ENCODE measurements around the gene SLC25A30.

Gene SLC25A30

DNA sequence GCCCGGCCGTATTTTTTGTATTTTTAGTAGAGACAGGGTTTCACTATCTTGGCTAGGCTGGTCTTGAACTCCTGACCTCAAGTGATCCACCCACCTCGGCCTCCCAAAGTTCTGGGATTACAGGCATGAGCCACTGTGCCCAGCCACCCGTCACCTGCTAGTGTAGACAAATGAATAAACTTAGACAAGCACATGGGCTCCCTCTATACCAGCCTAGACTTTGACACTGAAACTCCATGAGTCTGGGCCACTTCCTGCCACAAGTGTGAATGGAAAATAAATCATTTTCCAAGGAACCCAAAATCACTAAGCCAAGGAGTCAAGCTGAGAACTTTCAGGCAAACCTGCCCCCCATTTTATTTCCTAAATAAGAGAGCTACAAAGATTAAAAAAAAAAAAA is 50.2 kb downstream of the SLC25A30 start:
- Histone ChIP-seq H4K20me1 (ENCODE audit: insufficient read depth, low read length) (no peaks in the 10 kb centered on the region), H3K4me2 (ENCODE audit: low read depth, low read length) (no peak overlapping the region), H3K9me3 (replicated peaks; ENCODE audit: insufficient read depth, low read length) (no peaks in the 10 kb centered on the region), H3K36me3 (replicated peaks; ENCODE audit: insufficient read depth, low read length) (no peaks in the 10 kb centered on the region), H3K27me3 (replicated peaks; ENCODE audit: insufficient read depth, low read length) (no peaks in the 10 kb centered on the region), H3K79me2 (ENCODE audit: low read length) (no peaks in the 10 kb centered on the region), H3K9me2 (replicated peaks; ENCODE audit: insufficient read depth, low read length) (no peaks in the 10 kb centered on the region), H3K4me1 (ENCODE audit: low read length) (no peaks in the 10 kb centered on the region), H2AFZ (ENCODE audit: low read length) (no peak overlapping the region), H3K27ac (ENCODE audit: low read length) (peak overlapping the region; percentile 42; the same call in 1 of the 2 replicates), H3K9ac (ENCODE audit: low read length) (no peak overlapping the region), H3F3A (ENCODE audit: insufficient read depth, low read length) (no peaks in the 10 kb centered on the region), H3K4me3 (ENCODE audit: low read length) (no peak overlapping the region)
- DNase-seq = no peak
- TF ChIP-seq EZH2 (optimal IDR thresholded peaks at IDR 0.05; ENCODE audit: low read depth, low read length) = no peak
- TF ChIP-seq CTCF (IDR thresholded peaks at IDR 0.05; ENCODE audit: low read length) = no peak
- TF ChIP-seq EZH2phosphoT487 (IDR thresholded peaks at IDR 0.05; ENCODE audit: low read length) = no peak

- no peaks in the 10 kb centered on the region for H3K27me3 ChIP-seq (replicated peaks; ENCODE audit: insufficient read depth, low read length)
- H3K79me2 ChIP-seq (ENCODE audit: low read length) = no peaks in the 10 kb centered on the region
- no peaks in the 10 kb centered on the region for H3K9me2 ChIP-seq (replicated peaks; ENCODE audit: insufficient read depth, low read length)
- no peaks in the 10 kb centered on the region for H3K36me3 ChIP-seq (replicated peaks; ENCODE audit: insufficient read depth, low read length)
- H3K27ac ChIP-seq (ENCODE audit: low read length) = peak overlapping the region; percentile 42; the same call in 1 of the 2 replicates
- H4K20me1 ChIP-seq (ENCODE audit: insufficient read depth, low read length) = no peaks in the 10 kb centered on the region
- peak; percentile 63 for DNase-seq
- no peak for TF ChIP-seq EZH2phosphoT487 (IDR thresholded peaks at IDR 0.05; ENCODE audit: low read length)
- no peak for TF ChIP-seq EZH2 (optimal IDR thresholded peaks at IDR 0.05; ENCODE audit: low read depth, low read length)
- no peak for TF ChIP-seq CTCF (IDR thresholded peaks at IDR 0.05; ENCODE audit: low read length)
- no peak overlapping the region for H3K4me3 ChIP-seq (ENCODE audit: low read length)
- peak overlapping the region; percentile 15; the same call in 1 of the 2 replicates for H3K4me2 ChIP-seq (ENCODE audit: low read depth, low read length)
- H3K4me1 ChIP-seq (ENCODE audit: low read length) = no peaks in the 10 kb centered on the region
- no peak overlapping the region for H2AFZ ChIP-seq (ENCODE audit: low read length)
- no peak overlapping the region for H3K9ac ChIP-seq (ENCODE audit: low read length)
- H3F3A ChIP-seq (ENCODE audit: insufficient read depth, low read length) = no peaks in the 10 kb centered on the region
- H3K9me3 ChIP-seq (replicated peaks; ENCODE audit: insufficient read depth, low read length) = no peaks in the 10 kb centered on the region
Observed at GRCh38 chr13:45367358-45367757, 50.8 kb downstream of the SLC25A30 start.

GRCh38 chr13:45365558-45365885 is 52.7 kb downstream of the SLC25A30 start:
- no peak overlapping the region for H3K9ac ChIP-seq (ENCODE audit: low read length)
- H3K9me2 ChIP-seq (replicated peaks; ENCODE audit: insufficient read depth, low read length) = no peaks in the 10 kb centered on the region
- no peaks in the 10 kb centered on the region for H3F3A ChIP-seq (ENCODE audit: insufficient read depth, low read length)
- no peak for TF ChIP-seq EZH2 (optimal IDR thresholded peaks at IDR 0.05; ENCODE audit: low read depth, low read length)
- no peaks in the 10 kb centered on the region for H3K36me3 ChIP-seq (replicated peaks; ENCODE audit: insufficient read depth, low read length)
- H3K79me2 ChIP-seq (ENCODE audit: low read length) = no peaks in the 10 kb centered on the region
- H3K4me3 ChIP-seq (ENCODE audit: low read length) = no peak overlapping the region
- H2AFZ ChIP-seq (ENCODE audit: low read length) = no peak overlapping the region
- H3K27me3 ChIP-seq (replicated peaks; ENCODE audit: insufficient read depth, low read length) = no peaks in the 10 kb centered on the region
- no peak overlapping the region for H3K4me2 ChIP-seq (ENCODE audit: low read depth, low read length)
- H4K20me1 ChIP-seq (ENCODE audit: insufficient read depth, low read length) = no peaks in the 10 kb centered on the region
- H3K27ac ChIP-seq (ENCODE audit: low read length) = no peak overlapping the region
- H3K9me3 ChIP-seq (replicated peaks; ENCODE audit: insufficient read depth, low read length) = no peaks in the 10 kb centered on the region
- H3K4me1 ChIP-seq (ENCODE audit: low read length) = no peaks in the 10 kb centered on the region
- DNase-seq = no peak

GRCh38 chr13:45364876-45365557 is 53.2 kb downstream of the SLC25A30 start:
- Histone ChIP-seq H3K27me3 (replicated peaks; ENCODE audit: insufficient read depth, low read length) (no peaks in the 10 kb centered on the region), H3K4me2 (ENCODE audit: low read depth, low read length) (no peak overlapping the region), H3K36me3 (replicated peaks; ENCODE audit: insufficient read depth, low read length) (no peaks in the 10 kb centered on the region), H3K4me1 (ENCODE audit: low read length) (no peaks in the 10 kb centered on the region), H3K4me3 (ENCODE audit: low read length) (no peak overlapping the region), H3K9ac (ENCODE audit: low read length) (no peak overlapping the region), H4K20me1 (ENCODE audit: insufficient read depth, low read length) (no peaks in the 10 kb centered on the region), H3K9me2 (replicated peaks; ENCODE audit: insufficient read depth, low read length) (no peaks in the 10 kb centered on the region), H3K9me3 (replicated peaks; ENCODE audit: insufficient read depth, low read length) (no peaks in the 10 kb centered on the region), H3K79me2 (ENCODE audit: low read length) (no peaks in the 10 kb centered on the region), H3K27ac (ENCODE audit: low read length) (no peak overlapping the region), H2AFZ (ENCODE audit: low read length) (no peak overlapping the region), H3F3A (ENCODE audit: insufficient read depth, low read length) (no peaks in the 10 kb centered on the region)
- no peak for TF ChIP-seq EZH2phosphoT487 (IDR thresholded peaks at IDR 0.05; ENCODE audit: low read length)
- TF ChIP-seq EZH2 (optimal IDR thresholded peaks at IDR 0.05; ENCODE audit: low read depth, low read length) = no peak
- TF ChIP-seq CTCF (IDR thresholded peaks at IDR 0.05; ENCODE audit: low read length) = no peak
- no peak for DNase-seq

Measured in MM.1S (cell line).